MM.1S (cell line): Measurements from ENCODE around the gene ROR2.

Experiments
- DNase-seq: peaks from one replicate; pipeline ENCODE4 v3.0.0-alpha.2; 2015
- H2AFZ ChIP-seq: fragments of 300-600 bp; sonication (generic); 2 replicates; pipeline ENCODE4 v1.6.0; 2016; ENCODE audit warnings: antibody characterized with exemption, low read length
- H3F3A ChIP-seq: fragments of 300-600 bp; sonication (generic); 2 replicates; pipeline ENCODE4 v1.6.1; 2016; ENCODE audit warnings: mild to moderate bottlenecking, antibody characterized with exemption, low read length, moderate library complexity, mixed read lengths; ENCODE audit not compliant: insufficient read depth
- H3K27ac ChIP-seq: fragments of 300-600 bp; sonication (generic); 2 replicates; pipeline ENCODE4 v1.5.1; 2016; ENCODE audit warnings: mild to moderate bottlenecking, low read length
- H3K27me3 ChIP-seq: fragments of 300-600 bp; sonication (generic); replicated peaks from 2 replicates; pipeline ENCODE4 v1.6.0; 2016; ENCODE audit warnings: low read length; ENCODE audit not compliant: insufficient read depth
- H3K36me3 ChIP-seq: fragments of 300-600 bp; sonication (generic); replicated peaks from 2 replicates; pipeline ENCODE4 v1.6.1; 2016; ENCODE audit warnings: mild to moderate bottlenecking, low read length, mixed read lengths; ENCODE audit not compliant: insufficient read depth
- H3K4me1 ChIP-seq: fragments of 300-600 bp; sonication (generic); 2 replicates; pipeline ENCODE4 v1.6.1; 2016; ENCODE audit warnings: low read length, mixed read lengths
- H3K4me2 ChIP-seq: fragments of 300-600 bp; sonication (generic); 2 replicates; pipeline ENCODE4 v1.6.0; 2016; ENCODE audit warnings: low read depth, low read length
- H3K4me3 ChIP-seq: fragments of 300-600 bp; sonication (generic); 2 replicates; pipeline ENCODE4 v1.5.1; 2016; ENCODE audit warnings: low read length, mixed read lengths
- H3K79me2 ChIP-seq: fragments of 300-600 bp; sonication (generic); 2 replicates; pipeline ENCODE4 v1.6.1; 2016; ENCODE audit warnings: mixed run types, low read length, mixed read lengths
- H3K9ac ChIP-seq: fragments of 300-600 bp; sonication (generic); 2 replicates; pipeline ENCODE4 v1.6.1; 2016; ENCODE audit warnings: low read length, mixed read lengths
- H3K9me2 ChIP-seq: fragments of 300-600 bp; sonication (generic); replicated peaks from 2 replicates; pipeline ENCODE4 v1.6.1; 2016; ENCODE audit warnings: mild to moderate bottlenecking, low read length, mixed read lengths; ENCODE audit not compliant: insufficient read depth
- H3K9me3 ChIP-seq: fragments of 300-600 bp; sonication (generic); replicated peaks from 2 replicates; pipeline ENCODE4 v1.6.1; 2016; ENCODE audit warnings: mild to moderate bottlenecking, low read length, mixed read lengths; ENCODE audit not compliant: insufficient read depth
- H4K20me1 ChIP-seq: fragments of 300-600 bp; sonication (generic); 2 replicates; pipeline ENCODE4 v1.6.1; 2016; ENCODE audit warnings: mild to moderate bottlenecking, low read length, moderate library complexity, mixed read lengths; ENCODE audit not compliant: insufficient read depth
- CTCF ChIP-seq: fragments of 300-600 bp; sonication (generic); IDR thresholded peaks from 2 replicates; pipeline ENCODE4 v1.5.1; 2016; ENCODE audit warnings: antibody characterized with exemption, low read length, mixed read lengths
- EZH2 ChIP-seq: fragments of 300-600 bp; sonication (generic); optimal IDR thresholded peaks from 2 replicates; pipeline ENCODE3; 2017; ENCODE audit warnings: low read depth, mild to moderate bottlenecking, antibody characterized with exemption, low read length, mixed read lengths
- EZH2phosphoT487 ChIP-seq: fragments of 300-600 bp; sonication (generic); IDR thresholded peaks from 2 replicates; pipeline ENCODE4 v1.6.1; 2018; ENCODE audit warnings: antibody characterized with exemption, low read length

Gene ROR2

GRCh38 chr9:91682806-91683205, 267.2 kb downstream of the ROR2 start:
- Histone ChIP-seq H3K4me1 (no peaks in the 10 kb centered on the region), H3K79me2 (no peaks in the 10 kb centered on the region), H3K9ac (no peak overlapping the region), H3K4me2 (no peak overlapping the region), H3K4me3 (no peak overlapping the region), H3K27me3 (no peaks in the 10 kb centered on the region), H4K20me1 (no peaks in the 10 kb centered on the region), H3K36me3 (no peaks in the 10 kb centered on the region), H3K9me2 (no peaks in the 10 kb centered on the region), H3K27ac (no peak overlapping the region), H2AFZ (no peak overlapping the region), H3F3A (no peaks in the 10 kb centered on the region), H3K9me3 (no peaks in the 10 kb centered on the region)
- DNase-seq: no peak
- no peak for TF ChIP-seq CTCF
- TF ChIP-seq EZH2phosphoT487: no peak
- TF ChIP-seq EZH2: no peak

GRCh38 chr9:91681461-91682305, 268.3 kb downstream of the ROR2 start:
- peak; percentile 83 for DNase-seq
- peak overlapping the region; percentile 82 for H3K4me2 ChIP-seq
- no peak overlapping the region for H3K4me3 ChIP-seq

GRCh38 chr9:91680998-91681397, 269.0 kb downstream of the ROR2 start:
- no peak overlapping the region for H3K27ac ChIP-seq
- no peaks in the 10 kb centered on the region for H3K27me3 ChIP-seq
- peak overlapping the region; percentile 82; the same call in 1 of the 2 replicates for H3K4me2 ChIP-seq
- H3F3A ChIP-seq: no peaks in the 10 kb centered on the region
- H3K79me2 ChIP-seq: no peaks in the 10 kb centered on the region
- no peaks in the 10 kb centered on the region for H3K9me2 ChIP-seq
- H3K36me3 ChIP-seq: no peaks in the 10 kb centered on the region
- no peak overlapping the region for H3K9ac ChIP-seq
- H3K4me1 ChIP-seq: no peaks in the 10 kb centered on the region
- no peak for TF ChIP-seq EZH2
- TF ChIP-seq CTCF: no peak
- TF ChIP-seq EZH2phosphoT487: no peak
- H3K4me3 ChIP-seq: no peak overlapping the region
- H2AFZ ChIP-seq: peak overlapping the region; percentile 83
- H3K9me3 ChIP-seq: no peaks in the 10 kb centered on the region
- H4K20me1 ChIP-seq: no peaks in the 10 kb centered on the region
- no peak for DNase-seq

More at GRCh38 chr9:91681461-91682305, 268.3 kb downstream of the ROR2 start:
- no peaks in the 10 kb centered on the region for H3K9me2 ChIP-seq
- TF ChIP-seq CTCF (peak; percentile 87), EZH2phosphoT487 (no peak)
- H4K20me1 ChIP-seq: no peaks in the 10 kb centered on the region
- H3K79me2 ChIP-seq: no peaks in the 10 kb centered on the region
- no peaks in the 10 kb centered on the region for H3F3A ChIP-seq
- H3K9me3 ChIP-seq: no peaks in the 10 kb centered on the region
- H3K4me1 ChIP-seq: no peaks in the 10 kb centered on the region
- peak overlapping the region; percentile 83 for H2AFZ ChIP-seq
- H3K27me3 ChIP-seq: no peaks in the 10 kb centered on the region
- no peaks in the 10 kb centered on the region for H3K36me3 ChIP-seq
- no peak overlapping the region for H3K27ac ChIP-seq
- no peak overlapping the region for H3K9ac ChIP-seq
